Keratinocyte (primary cell): ENCODE data around the gene SEMA4A. TPM values are rescaled to one million over a fixed set of nuclear protein-coding genes. Genes with fewer than 3 reads are reported as not detected.
A peak's percentile ranks its signal among the peaks of the same experiment; 100 is the strongest.

ENCODE experiments used
- DNase-seq: peaks from one replicate; pipeline ENCODE4 v3.0.0-alpha.2; 2011; ENCODE audit warnings: low read depth, missing footprints, low spot score
- FAIRE-seq: peaks from 2 replicates; lab custom pipeline; 2011; peaks lifted over from hg19 to GRCh38; lab: Jason Lieb, UNC
- H2AFZ ChIP-seq: 2 replicates; pipeline ENCODE4 v1.6.0; 2012; ENCODE audit warnings: low read length, control low read depth, inconsistent platforms; ENCODE audit not compliant: control insufficient read depth
- H3K27ac ChIP-seq: 2 replicates; pipeline ENCODE4 v1.5.1; 2011; ENCODE audit warnings: low read length; ENCODE audit not compliant: control insufficient read depth, insufficient read depth
- H3K27me3 ChIP-seq: 3 replicates; pipeline ENCODE4 v1.6.0; 2011; ENCODE audit warnings: low read length; ENCODE audit not compliant: control insufficient read depth, insufficient read depth; ENCODE audit errors: extremely low read depth
- H3K36me3 ChIP-seq, 2 experiments: 2 replicates in 1 of 2; 3 replicates in 1 of 2; pipeline ENCODE4 v1.5.1; 2011; ENCODE audit warnings: low read length in 2 of 2, mild to moderate bottlenecking in 1 of 2; ENCODE audit not compliant: control insufficient read depth in 2 of 2, insufficient read depth in 2 of 2; ENCODE audit errors: extremely low read depth in 1 of 2
- H3K4me1 ChIP-seq: 3 replicates; pipeline ENCODE4 v1.5.1; 2011; ENCODE audit warnings: low read length; ENCODE audit not compliant: control insufficient read depth, insufficient read depth; ENCODE audit errors: extremely low read depth
- H3K4me2 ChIP-seq: 3 replicates; pipeline ENCODE4 v1.6.0; 2011; ENCODE audit warnings: low read depth, low read length; ENCODE audit not compliant: control insufficient read depth, insufficient read depth; ENCODE audit errors: extremely low read depth
- H3K4me3 ChIP-seq, 3 experiments: fragments of 200-600 bp in 1 of 3; sonication (generic) in 1 of 3; 2 replicates in 2 of 3; 3 replicates in 1 of 3; pipeline ENCODE4 v1.5.1; 2011 to 2016; ENCODE audit warnings: low read length in 3 of 3, mild to moderate bottlenecking in 3 of 3, control low read depth in 2 of 3, inconsistent platforms in 1 of 3, low read depth in 1 of 3, mixed read lengths in 1 of 3, mixed run types in 1 of 3, moderate library complexity in 1 of 3; ENCODE audit not compliant: control insufficient read depth in 2 of 3, insufficient read depth in 2 of 3; ENCODE audit errors: extremely low read depth in 1 of 3
- H3K79me2 ChIP-seq: 2 replicates; pipeline ENCODE4 v1.6.0; 2012; ENCODE audit warnings: low read length; ENCODE audit not compliant: control insufficient read depth, insufficient read depth
- H3K9ac ChIP-seq: 3 replicates; pipeline ENCODE4 v1.6.0; 2011; ENCODE audit warnings: low read length; ENCODE audit not compliant: control insufficient read depth, insufficient read depth; ENCODE audit errors: extremely low read depth
- H3K9me1 ChIP-seq: 3 replicates; pipeline ENCODE4 v1.6.0; 2011; ENCODE audit warnings: low read length; ENCODE audit not compliant: control insufficient read depth, insufficient read depth; ENCODE audit errors: extremely low read depth
- H3K9me3 ChIP-seq: 2 replicates; pipeline ENCODE4 v1.5.1; 2012; ENCODE audit warnings: low read depth, low read length; ENCODE audit not compliant: control insufficient read depth
- H4K20me1 ChIP-seq: 3 replicates; pipeline ENCODE4 v1.6.0; 2011; ENCODE audit warnings: low read length; ENCODE audit not compliant: control insufficient read depth, insufficient read depth; ENCODE audit errors: extremely low read depth
- EZH2 ChIP-seq: IDR thresholded peaks from one replicate; pipeline ENCODE4 v1.6.1; 2012; ENCODE audit warnings: inconsistent platforms, mild to moderate bottlenecking, low read length, moderate library complexity
- dilution Hi-C: fragments of 300-500 bp; cut with MboI; formaldehyde crosslinking; loops from one replicate; pipeline ENCODE4 v1.7.0; 2020; ENCODE audit warnings: low sequenced_read_pairs; ENCODE audit not compliant: extremely low pct_ligation_motif_present
- polyA plus RNA-seq, 5 experiments: library from polyadenylated mRNA; depleted of rRNA in 3 of 5; stranded (reverse) in 3 of 5; stranded (forward) in 1 of 5; unstranded in 1 of 5; fragments of >200 nt; gene quantifications; 1 replicate in 1 of 5; 2 replicates in 3 of 5; 3 replicates in 1 of 5; pipeline versions ENCODE4 v1.2.1 to v1.2.3, GENCODE V29; 2011 to 2012; ENCODE audit warnings: missing spikeins in 2 of 5, low read depth in 1 of 5, low replicate concordance in 1 of 5
- TF ChIP-seq, protein P1 (sequence below), 3 experiments: IDR thresholded peaks in 1 of 3; conservative IDR thresholded peaks in 1 of 3; optimal IDR thresholded peaks in 1 of 3; 2 replicates in 2 of 3; 3 replicates in 1 of 3; pipeline versions ENCODE3 to v1.5.1; 2011; ENCODE audit warnings: low read length in 3 of 3, mild to moderate bottlenecking in 3 of 3, moderate library complexity in 2 of 3, control low read depth in 1 of 3, inconsistent platforms in 1 of 3; ENCODE audit not compliant: insufficient read depth in 2 of 3; ENCODE audit errors: extremely low read depth in 1 of 3

Gene SEMA4A
- polyA plus RNA-seq, 1 donor (not counting 4 experiments of a cell fraction or from before 2014, with no cell fraction given) = 7.9 TPM

DNA sequence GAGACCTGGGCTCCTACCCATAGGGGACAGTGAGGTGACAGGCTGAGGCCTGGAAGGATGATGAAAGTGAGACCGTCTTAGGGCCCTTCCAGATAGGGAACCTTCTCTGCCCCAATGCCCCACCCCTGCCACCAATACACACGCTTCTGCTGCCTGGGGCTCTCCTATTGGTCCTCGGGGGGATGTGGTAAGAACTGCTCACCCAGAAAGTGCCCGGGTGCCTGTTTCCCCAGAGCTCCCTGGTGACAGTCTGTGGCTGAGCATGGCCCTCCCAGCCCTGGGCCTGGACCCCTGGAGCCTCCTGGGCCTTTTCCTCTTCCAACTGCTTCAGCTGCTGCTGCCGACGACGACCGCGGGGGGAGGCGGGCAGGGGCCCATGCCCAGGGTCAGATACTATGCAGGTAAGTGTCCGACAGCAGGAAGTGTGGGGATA is 948 bp downstream of the SEMA4A start:
- Histone ChIP-seq H3K9me1 (no peaks in the 10 kb centered on the region), H2AFZ (no peak overlapping the region), H3K9me3 (no peaks in the 10 kb centered on the region), H3K4me3 (peak overlapping the region in 2 of 3 experiments; percentile 65 to 69), H3K4me2 (peak overlapping the region; percentile 91), H3K36me3 (peaks cover 0 to 4% of the 10 kb centered on the region in 2 experiments), H3K27me3 (peaks cover 2% of the 10 kb centered on the region), H4K20me1 (no peaks in the 10 kb centered on the region), H3K27ac (no peak overlapping the region), H3K79me2 (no peaks in the 10 kb centered on the region), H3K9ac (no peak overlapping the region), H3K4me1 (peaks cover 23% of the 10 kb centered on the region)
- dilution Hi-C loops = no loop called here
- TF ChIP-seq, protein P1, sequence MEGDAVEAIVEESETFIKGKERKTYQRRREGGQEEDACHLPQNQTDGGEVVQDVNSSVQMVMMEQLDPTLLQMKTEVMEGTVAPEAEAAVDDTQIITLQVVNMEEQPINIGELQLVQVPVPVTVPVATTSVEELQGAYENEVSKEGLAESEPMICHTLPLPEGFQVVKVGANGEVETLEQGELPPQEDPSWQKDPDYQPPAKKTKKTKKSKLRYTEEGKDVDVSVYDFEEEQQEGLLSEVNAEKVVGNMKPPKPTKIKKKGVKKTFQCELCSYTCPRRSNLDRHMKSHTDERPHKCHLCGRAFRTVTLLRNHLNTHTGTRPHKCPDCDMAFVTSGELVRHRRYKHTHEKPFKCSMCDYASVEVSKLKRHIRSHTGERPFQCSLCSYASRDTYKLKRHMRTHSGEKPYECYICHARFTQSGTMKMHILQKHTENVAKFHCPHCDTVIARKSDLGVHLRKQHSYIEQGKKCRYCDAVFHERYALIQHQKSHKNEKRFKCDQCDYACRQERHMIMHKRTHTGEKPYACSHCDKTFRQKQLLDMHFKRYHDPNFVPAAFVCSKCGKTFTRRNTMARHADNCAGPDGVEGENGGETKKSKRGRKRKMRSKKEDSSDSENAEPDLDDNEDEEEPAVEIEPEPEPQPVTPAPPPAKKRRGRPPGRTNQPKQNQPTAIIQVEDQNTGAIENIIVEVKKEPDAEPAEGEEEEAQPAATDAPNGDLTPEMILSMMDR (optimal IDR thresholded peaks at IDR 0.05 in 1 of 3, IDR thresholded peaks at IDR 0.05 in 1 of 3, conservative IDR thresholded peaks at IDR 0.05 in 1 of 3; ENCODE audit: extremely low read depth in 1 of 3, insufficient read depth in 2 of 3, low read length in 3 of 3) = no peak
- DNase-seq = no peak
- no peak for FAIRE-seq

DNA sequence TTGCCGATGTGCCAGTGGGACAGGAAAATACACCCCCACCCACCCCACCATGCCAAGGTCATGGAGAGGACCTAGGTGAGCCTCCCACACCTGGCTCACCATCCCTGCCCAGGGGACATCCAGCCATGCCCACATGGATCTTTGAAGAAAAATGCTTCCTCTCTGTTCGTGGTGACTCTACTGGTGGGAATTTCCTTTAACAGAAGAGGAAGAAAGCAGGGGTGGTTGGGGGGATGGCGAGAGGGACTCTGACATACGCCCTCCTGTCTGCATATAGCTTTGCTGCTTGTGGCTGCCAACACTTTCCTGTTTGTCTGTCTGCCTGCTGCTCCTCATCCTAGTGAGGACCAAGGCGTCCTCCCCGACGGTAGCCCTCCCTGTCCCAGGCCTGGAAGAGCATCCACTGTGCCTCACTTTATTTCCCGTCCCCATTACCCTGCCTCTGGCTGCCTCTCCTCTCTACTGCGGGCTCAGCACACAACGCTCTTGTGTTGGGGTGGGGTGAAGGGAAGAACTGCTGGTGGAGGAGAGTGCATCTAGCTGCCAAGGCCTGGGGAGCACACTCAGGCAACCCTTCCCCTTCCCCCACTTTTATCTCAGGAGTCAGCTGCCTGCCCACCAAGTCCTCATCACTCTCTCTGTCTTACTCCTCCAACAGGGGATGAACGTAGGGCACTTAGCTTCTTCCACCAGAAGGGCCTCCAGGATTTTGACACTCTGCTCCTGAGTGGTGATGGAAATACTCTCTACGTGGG is 2.5 kb downstream of the SEMA4A start:
- TF ChIP-seq EZH2 = no peak
- TF ChIP-seq, protein P1 (optimal IDR thresholded peaks at IDR 0.05 in 1 of 3, IDR thresholded peaks at IDR 0.05 in 1 of 3, conservative IDR thresholded peaks at IDR 0.05 in 1 of 3; ENCODE audit: extremely low read depth in 1 of 3, insufficient read depth in 2 of 3, low read length in 3 of 3) = no peak
- Histone ChIP-seq H3K4me3 (no peak overlapping the region), H2AFZ (no peak overlapping the region), H3K4me2 (no peak overlapping the region), H3K79me2 (no peaks in the 10 kb centered on the region), H3K27me3 (no peaks in the 10 kb centered on the region), H3K4me1 (peaks cover 23% of the 10 kb centered on the region), H3K9ac (no peak overlapping the region), H4K20me1 (no peaks in the 10 kb centered on the region), H3K36me3 (peaks cover 5 to 6% of the 10 kb centered on the region in 2 experiments), H3K27ac (no peak overlapping the region), H3K9me1 (no peaks in the 10 kb centered on the region), H3K9me3 (no peaks in the 10 kb centered on the region)
- DNase-seq (no peak), FAIRE-seq (no peak)
- dilution Hi-C loops = no loop called here
